ENCODE data around the gene PYGL.

GRCh38 chr14:50937800-50938199 lies 6.5 kb downstream of the PYGL start:
- TF ChIP-seq GATA3 (IDR thresholded peaks at IDR 0.05; ENCODE audit: low read depth, low read length), result no peak
- no peak for TF ChIP-seq GATA2 (IDR thresholded peaks at IDR 0.05; ENCODE audit: low read depth, low read length)
